ENCODE data around the gene MORN5.
A peak's percentile ranks its signal among the peaks of the same experiment; 100 is the strongest.

DNA sequence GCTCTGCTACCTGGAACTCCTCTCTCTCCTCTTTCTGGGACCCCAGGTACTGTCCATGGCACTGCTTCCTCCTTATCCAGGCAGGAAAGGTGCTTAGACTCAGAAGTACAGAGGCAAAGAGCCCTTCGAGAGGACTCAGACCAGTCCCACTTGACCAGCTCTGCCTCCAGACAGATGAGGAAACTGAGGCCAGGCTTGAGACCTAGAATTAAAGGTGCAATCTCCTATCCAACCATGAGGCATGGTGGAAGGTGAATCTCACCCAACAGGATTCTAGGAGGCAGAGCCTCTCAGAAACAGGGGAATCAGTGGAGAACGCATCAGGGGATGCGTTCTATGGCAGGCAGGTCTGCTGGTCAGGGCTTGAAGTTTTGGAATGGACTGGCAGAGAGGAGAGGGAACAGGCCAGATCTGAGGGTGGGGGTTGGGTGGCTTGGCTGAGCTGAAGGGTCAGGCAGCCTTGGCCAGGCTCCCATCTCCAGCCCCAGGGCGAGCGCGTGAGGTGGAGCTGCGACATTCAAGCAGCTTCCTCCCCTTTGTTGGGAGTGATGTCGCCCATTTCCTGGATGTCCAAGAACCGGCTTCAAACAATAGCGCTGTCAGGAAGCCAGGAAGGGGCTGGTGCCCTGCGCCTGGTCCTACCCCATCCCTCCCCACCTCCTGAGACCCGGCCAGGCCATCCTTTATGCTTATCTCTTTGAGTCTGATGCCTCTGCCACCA lies 26.3 kb upstream of the MORN5 start:
- TF ChIP-seq CTCF (IDR thresholded peaks at IDR 0.05 in 8 of 11, conservative IDR thresholded peaks at IDR 0.05 in 3 of 11) (no peak), POLR2AphosphoS5 (IDR thresholded peaks at IDR 0.05) (peak; percentile 46 to 78 (median 65))

Measured in spleen (tissue), 7 donors.